Stimulated activated naive CD8-positive, alpha-beta T cell treated with anti-CD3 and anti-CD28 coated beads, Interleukin-15, Interleukin-2, amounts not matched to agents 100 ng/mL and 50 ng/mL, for 24 hours (primary cell): ENCODE results near the gene SNTB2.
"Not testable (repeated sequence)": the region's sequence is repeated elsewhere in the genome, so short reads cannot be mapped to it uniquely, and the experiment has no call there.

ENCODE experiments used
- H3K27ac Mint-ChIP-seq: one replicate; pipeline ENCODE4 v1.8.0; 2021; ENCODE audit warnings: mild to moderate bottlenecking, mixed read lengths
- H3K27me3 Mint-ChIP-seq: one replicate; pipeline ENCODE4 v1.8.0; 2021; ENCODE audit warnings: mixed read lengths
- H3K36me3 Mint-ChIP-seq: one replicate; pipeline ENCODE4 v1.8.0; 2021; ENCODE audit warnings: low read depth, mixed read lengths
- H3K4me1 Mint-ChIP-seq: one replicate; pipeline ENCODE4 v1.8.0; 2021; ENCODE audit warnings: low read depth, mixed read lengths
- H3K4me3 Mint-ChIP-seq: one replicate; pipeline ENCODE4 v1.8.0; 2021; ENCODE audit warnings: mild to moderate bottlenecking, mixed read lengths
- H3K9me3 Mint-ChIP-seq: one replicate; pipeline ENCODE4 v1.8.0; 2021; ENCODE audit warnings: mixed read lengths

SNTB2 gene

DNA sequence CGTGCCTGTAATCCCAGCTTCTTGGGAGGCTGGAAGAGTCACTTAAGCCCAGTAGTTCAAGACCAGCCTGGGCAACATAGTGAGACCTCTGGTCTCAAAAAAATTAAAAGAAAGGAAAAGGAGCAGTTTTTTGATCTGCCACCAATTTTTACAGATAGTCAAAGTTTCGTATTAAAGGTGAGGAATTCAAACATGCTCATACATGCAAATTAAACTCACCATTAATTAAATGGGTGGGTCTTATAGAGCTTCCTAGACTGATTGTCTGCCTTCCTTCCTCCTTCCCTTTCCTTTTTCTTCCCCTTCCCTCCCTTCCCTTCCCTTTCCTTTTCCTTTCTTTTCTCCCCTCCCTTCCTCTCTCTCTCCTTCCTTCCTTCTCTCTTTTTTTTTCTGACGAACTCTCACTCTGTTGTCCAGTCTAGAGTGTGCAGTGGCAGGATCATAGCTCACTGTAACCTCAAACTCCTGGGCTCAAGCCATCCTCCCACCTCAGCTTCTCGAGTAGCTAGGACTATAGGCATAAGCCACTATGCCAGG, 87.8 kb downstream of the SNTB2 start:
- Mint-ChIP-seq H3K27ac (no peak overlapping the region), H3K4me1 (no peaks in the 10 kb centered on the region), H3K4me3 (no peak overlapping the region), H3K9me3 (no peaks in the 10 kb centered on the region), H3K36me3 (peaks cover 23% of the 10 kb centered on the region), H3K27me3 (no peaks in the 10 kb centered on the region)

DNA sequence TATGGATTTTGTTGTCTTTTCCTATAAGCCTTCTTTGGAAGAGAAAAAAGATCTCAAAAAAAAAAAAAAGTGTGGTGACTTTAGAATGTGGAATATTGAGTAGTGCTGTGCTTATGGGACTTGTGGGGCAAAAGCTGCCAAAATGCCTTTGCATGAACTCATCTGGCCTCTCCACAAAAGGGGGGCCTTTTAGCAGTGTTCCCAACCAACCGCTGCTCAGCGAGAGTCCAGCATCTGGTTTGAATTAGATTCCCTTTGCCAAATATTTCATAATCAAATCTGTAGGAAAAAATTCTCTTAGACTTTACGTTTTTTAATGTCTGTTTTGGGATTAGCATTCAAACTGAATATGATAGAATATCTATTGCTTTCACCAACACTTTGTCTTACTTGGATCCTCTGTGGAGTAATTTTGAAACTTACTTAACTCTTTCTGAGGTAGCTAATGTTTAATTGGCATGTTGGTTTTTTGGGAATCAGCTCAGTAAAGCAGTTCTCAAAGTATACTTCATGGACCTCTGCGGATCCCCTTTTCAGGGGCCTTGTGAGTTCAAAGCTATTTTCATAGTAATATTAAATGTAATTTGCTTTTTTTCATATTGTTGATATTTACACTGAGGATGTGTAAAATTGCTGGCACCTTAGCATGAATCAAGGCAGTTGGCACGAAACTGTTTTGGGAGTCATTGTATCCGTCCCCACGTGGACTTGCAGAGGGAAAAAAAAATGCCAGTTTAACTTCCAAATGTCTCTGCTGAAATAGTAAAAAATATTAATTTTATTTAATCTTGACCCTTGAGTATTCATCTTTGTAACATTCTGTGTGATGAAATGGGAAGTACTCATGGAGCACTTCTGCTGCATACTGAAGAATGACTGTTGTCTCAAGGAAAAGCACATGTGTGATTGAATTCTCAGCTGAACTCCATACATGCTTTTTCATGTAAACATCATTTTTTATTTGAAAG, 89.5 kb downstream of the SNTB2 start:
- H3K27ac Mint-ChIP-seq: no peak overlapping the region
- H3K36me3 Mint-ChIP-seq: peaks cover 14% of the 10 kb centered on the region
- H3K4me1 Mint-ChIP-seq: no peaks in the 10 kb centered on the region
- H3K27me3 Mint-ChIP-seq: no peaks in the 10 kb centered on the region
- H3K9me3 Mint-ChIP-seq: no peaks in the 10 kb centered on the region
- H3K4me3 Mint-ChIP-seq: no peak overlapping the region

DNA sequence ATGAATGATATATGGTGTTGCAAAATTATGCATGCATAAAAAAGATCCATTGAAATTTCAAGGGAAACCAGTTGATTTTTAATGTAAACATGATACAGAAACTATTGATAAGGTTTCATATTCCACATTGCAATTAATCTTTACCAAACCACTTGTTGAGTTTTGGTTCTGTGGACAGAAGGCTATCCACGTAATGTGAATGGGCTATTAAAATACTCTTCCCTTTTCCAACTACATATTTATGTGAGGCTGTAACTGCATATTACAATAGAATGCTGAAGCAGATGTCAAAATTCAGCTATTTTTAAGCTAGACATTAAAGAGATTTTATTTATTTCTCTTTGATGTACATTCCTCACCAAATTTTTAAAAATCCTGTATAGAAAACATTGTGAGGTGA, 90.4 kb downstream of the SNTB2 start:
- Mint-ChIP-seq H3K36me3 (peaks cover 8% of the 10 kb centered on the region), H3K4me3 (no peak overlapping the region), H3K9me3 (no peaks in the 10 kb centered on the region), H3K27ac (no peak overlapping the region), H3K4me1 (no peaks in the 10 kb centered on the region), H3K27me3 (no peaks in the 10 kb centered on the region)

DNA sequence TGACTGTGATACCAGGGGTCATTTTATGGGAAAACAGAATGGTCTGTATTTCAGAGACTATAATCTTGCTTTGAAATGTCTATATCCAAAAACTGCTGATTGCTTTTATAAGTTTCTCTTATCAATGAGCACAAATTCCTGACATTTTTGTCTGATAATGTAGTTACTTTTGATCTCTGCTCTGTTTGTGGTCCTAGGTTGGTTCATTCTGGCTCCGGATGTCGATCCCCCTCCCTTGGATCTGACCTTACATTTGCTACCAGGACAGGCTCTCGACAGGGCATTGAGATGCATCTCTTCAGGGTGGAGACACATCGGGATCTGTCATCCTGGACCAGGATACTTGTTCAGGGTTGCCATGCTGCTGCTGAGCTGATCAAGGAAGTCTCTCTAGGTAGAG, 96.9 kb downstream of the SNTB2 start:
- Mint-ChIP-seq H3K4me3 (no peak overlapping the region), H3K27ac (no peak overlapping the region), H3K9me3 (no peaks in the 10 kb centered on the region), H3K4me1 (no peaks in the 10 kb centered on the region), H3K27me3 (no peaks in the 10 kb centered on the region), H3K36me3 (peaks cover 4% of the 10 kb centered on the region)

DNA sequence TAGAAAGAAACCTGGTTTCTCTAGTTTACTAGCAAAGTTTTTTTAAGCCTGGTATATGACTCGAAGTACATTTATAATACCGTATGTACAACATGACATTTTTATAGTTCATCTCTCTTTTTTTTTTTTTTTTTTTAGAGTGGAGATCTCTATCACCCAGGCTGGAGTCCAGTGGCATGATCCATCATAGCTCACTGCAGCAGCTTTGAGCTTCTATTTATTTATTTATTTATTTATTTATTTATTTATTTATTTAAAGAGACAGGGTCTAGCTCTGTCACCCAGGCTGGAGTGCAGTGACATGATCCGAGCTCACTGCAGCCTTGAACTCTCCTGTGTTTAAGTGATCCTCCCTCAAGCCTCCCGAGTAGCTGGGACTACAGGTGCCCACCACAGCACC, 98.3 kb downstream of the SNTB2 start:
- Mint-ChIP-seq H3K4me1 (no peaks in the 10 kb centered on the region), H3K27ac (no peak overlapping the region), H3K4me3 (no peak overlapping the region), H3K27me3 (no peaks in the 10 kb centered on the region), H3K9me3 (no peaks in the 10 kb centered on the region), H3K36me3 (no peaks in the 10 kb centered on the region)

DNA sequence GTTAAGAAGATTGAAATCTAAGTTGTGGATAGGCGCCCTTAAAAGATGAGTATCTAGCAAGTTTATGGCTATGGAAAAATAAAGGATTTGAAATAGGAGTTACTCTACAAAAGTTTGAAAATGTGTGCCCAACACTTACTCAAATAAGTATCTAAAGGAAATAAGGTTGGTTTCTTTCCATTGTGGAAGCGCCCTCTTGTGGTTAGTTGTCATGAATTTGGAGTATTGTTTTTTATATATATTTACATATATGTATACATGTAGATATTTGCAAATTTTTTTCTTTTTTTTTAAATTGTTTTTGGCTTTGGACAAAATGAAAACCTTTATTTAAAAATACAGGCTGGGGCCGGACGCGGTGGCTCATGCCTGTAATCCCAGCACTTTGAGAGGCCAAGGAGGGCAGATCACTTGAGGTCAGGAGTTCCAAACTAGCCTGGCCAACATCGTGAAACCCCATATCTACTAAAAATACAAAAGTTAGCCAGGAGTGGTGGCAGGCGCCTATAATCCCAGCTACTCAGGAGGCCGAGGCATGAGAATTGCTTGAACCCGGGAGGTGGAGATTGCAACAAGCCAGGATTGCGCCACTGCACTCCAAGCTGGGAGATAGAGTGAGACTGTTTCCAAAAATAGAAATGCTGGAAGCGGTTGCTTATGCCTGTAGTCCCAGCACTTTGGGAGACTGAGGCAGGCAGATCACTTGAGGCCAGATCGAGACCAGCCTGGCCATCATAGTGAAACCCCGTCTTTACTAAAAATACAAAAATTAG, 100.2 kb downstream of the SNTB2 start:
- Mint-ChIP-seq H3K27ac (no peak overlapping the region), H3K4me3 (no peak overlapping the region), H3K27me3 (no peaks in the 10 kb centered on the region), H3K9me3 (no peaks in the 10 kb centered on the region), H3K4me1 (no peaks in the 10 kb centered on the region), H3K36me3 (no peaks in the 10 kb centered on the region)

DNA sequence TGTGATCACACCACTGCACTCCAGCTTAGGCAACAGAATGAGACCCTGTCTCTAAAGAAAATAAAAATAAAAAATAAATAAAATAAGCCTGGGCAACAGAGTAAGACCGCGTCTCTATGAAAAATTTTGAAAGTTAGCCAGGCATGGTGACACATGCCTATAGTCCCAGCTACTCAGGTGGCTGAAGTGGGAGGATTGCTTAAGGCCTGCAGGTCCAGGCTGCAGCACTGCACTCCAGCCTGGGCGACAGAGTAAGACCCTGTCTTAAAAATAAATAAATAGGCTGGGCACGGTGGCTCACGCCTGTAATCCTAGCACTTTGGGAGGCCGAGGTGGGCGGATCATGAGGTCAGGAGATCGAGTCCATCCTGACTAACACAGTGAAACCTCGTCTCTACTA, 104.7 kb downstream of the SNTB2 start:
- not testable (repeated sequence) for H3K4me3 Mint-ChIP-seq, H3K27ac Mint-ChIP-seq, H3K27me3 Mint-ChIP-seq, H3K4me1 Mint-ChIP-seq, H3K36me3 Mint-ChIP-seq, H3K9me3 Mint-ChIP-seq

DNA sequence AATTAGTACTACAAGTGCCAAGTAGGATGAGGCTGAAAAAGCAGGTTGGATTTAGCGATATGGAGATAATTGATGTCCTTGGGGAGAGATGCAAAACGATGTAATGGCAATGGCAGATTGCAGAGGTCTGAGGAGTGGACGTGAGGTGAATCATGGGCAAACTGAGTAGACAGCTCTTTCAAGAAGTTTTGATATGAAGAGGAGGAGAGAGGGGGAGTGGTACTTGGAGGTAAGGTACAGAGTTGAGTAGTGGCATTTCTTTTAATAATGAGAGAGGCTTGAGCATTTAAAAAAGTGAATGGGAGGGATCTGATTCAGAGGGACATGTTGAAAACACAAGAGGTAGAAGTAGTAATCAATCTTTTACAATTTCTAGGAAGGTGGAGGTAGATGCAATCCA, 106.4 kb downstream of the SNTB2 start:
- Mint-ChIP-seq H3K9me3 (no peaks in the 10 kb centered on the region), H3K4me1 (peaks cover 6% of the 10 kb centered on the region), H3K27me3 (no peaks in the 10 kb centered on the region), H3K36me3 (no peaks in the 10 kb centered on the region), H3K27ac (peak overlapping the region; percentile 75), H3K4me3 (no peak overlapping the region)

DNA sequence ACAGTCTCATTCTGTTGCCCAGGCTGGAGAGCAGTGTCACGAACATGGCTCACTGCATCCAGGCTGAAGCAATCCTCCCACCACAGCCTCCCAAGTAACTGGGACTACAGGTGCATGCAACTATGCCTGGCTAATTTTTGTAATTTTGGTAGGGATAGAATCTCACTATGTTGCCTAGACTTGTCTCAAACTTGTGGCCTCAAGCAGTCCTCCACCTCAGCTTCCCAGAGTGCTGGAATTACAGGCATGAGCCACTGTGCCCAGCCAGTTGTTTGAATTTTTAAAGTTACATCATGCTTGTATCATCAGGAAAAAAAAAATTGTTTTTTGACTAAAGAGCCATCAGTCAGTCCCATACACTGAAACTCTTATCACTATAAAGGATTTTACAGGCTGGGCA, 107.1 kb downstream of the SNTB2 start:
- peaks cover 6% of the 10 kb centered on the region for H3K4me1 Mint-ChIP-seq
- H3K9me3 Mint-ChIP-seq: no peaks in the 10 kb centered on the region
- H3K27me3 Mint-ChIP-seq: no peaks in the 10 kb centered on the region
- H3K36me3 Mint-ChIP-seq: no peaks in the 10 kb centered on the region
- no peak overlapping the region for H3K27ac Mint-ChIP-seq
- no peak overlapping the region for H3K4me3 Mint-ChIP-seq

DNA sequence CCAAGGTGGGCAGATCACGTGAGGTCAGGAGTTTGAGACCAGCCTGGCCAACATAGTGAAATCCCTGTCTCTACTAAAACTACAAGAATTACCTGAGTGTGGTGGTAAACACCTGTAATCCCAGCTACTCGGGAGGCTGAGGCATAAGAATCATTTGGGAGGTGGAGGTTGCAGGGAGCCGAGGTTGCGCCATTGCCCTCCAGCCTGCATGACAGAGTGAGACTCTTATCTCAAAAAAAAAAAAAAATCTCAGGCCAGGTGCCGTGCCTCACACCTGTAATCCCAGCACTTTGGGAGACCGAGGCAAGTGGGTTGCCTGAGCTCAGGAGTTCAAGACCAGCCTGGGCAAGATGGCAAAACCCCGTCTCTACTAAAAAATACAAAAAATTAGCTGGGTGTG, 109.8 kb downstream of the SNTB2 start:
- H3K4me1 Mint-ChIP-seq, H3K27me3 Mint-ChIP-seq, H3K27ac Mint-ChIP-seq, H3K9me3 Mint-ChIP-seq, H3K4me3 Mint-ChIP-seq: not testable (repeated sequence)
- H3K36me3 Mint-ChIP-seq: peaks cover 10% of the 10 kb centered on the region

DNA sequence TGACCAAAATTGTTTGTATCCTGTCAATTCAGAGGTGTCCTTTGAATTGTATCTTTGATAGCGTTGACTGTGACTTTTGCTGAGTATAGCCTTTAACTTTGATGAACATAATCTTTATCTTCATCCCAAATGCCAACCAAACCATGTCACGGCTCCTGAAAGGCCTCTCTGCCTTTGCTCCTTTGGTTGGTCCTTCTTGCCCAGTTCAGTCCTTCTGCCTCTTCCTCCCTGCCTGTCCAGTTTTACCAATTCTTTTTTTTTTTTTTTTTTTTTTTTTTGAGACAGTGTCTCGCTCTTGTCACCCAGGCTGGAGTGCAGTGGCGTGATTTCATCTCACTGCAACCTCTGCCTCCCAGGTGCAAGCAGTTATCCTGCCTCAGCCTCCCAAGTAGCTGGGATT, 111.3 kb downstream of the SNTB2 start:
- Mint-ChIP-seq H3K27me3 (no peaks in the 10 kb centered on the region), H3K4me1 (peaks cover 4% of the 10 kb centered on the region), H3K9me3 (no peaks in the 10 kb centered on the region), H3K4me3 (no peak overlapping the region), H3K27ac (no peak overlapping the region), H3K36me3 (peaks cover 10% of the 10 kb centered on the region)

DNA sequence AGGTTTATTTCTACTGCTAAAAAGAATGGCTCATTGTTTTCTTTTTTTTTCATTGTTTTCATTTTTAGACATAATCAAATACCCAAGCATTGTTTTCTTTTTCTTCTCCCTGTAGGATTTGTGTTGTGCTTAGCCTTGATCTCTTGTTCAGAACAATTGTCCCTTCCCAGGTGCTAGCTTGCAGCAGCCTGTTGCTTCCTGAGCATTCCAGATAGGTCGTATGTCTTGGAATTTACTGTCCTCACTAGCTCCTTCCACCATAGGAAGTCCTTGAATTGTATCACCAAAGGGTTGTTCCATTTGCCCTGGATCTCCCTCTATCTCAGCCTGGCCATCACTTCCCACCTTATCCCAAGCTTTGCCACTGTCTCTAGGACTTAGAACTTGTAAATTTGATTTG, 114.2 kb downstream of the SNTB2 start:
- H3K27ac Mint-ChIP-seq: no peak overlapping the region
- no peaks in the 10 kb centered on the region for H3K4me1 Mint-ChIP-seq

DNA sequence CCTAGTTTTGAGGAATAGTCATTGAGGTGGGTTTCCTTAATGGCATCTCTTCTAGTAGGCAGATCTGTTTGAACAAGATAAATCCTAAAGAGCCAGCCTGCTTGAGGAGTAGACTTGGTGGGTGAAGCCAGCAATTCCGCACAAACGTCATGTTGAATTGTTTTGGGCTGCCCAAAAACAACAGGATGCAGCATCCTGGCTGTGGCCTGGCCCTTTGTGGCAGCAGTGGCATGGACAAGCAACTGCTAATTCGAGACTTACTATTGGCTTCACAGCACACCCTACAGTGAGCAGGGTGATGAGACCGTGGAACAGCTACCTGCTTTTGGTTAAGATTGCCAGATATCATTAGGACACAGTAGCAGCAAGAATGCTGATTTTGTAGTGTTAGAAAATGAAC, 114.9 kb downstream of the SNTB2 start:
- no peaks in the 10 kb centered on the region for H3K9me3 Mint-ChIP-seq
- H3K4me3 Mint-ChIP-seq: no peak overlapping the region
- H3K27ac Mint-ChIP-seq: no peak overlapping the region
- H3K36me3 Mint-ChIP-seq: peaks cover 10% of the 10 kb centered on the region
- no peaks in the 10 kb centered on the region for H3K4me1 Mint-ChIP-seq
- no peaks in the 10 kb centered on the region for H3K27me3 Mint-ChIP-seq

More for the DNA sequence above, 114.2 kb downstream of the SNTB2 start:
- Mint-ChIP-seq H3K27me3 (no peaks in the 10 kb centered on the region), H3K36me3 (peaks cover 10% of the 10 kb centered on the region), H3K4me3 (no peak overlapping the region), H3K9me3 (no peaks in the 10 kb centered on the region)

DNA sequence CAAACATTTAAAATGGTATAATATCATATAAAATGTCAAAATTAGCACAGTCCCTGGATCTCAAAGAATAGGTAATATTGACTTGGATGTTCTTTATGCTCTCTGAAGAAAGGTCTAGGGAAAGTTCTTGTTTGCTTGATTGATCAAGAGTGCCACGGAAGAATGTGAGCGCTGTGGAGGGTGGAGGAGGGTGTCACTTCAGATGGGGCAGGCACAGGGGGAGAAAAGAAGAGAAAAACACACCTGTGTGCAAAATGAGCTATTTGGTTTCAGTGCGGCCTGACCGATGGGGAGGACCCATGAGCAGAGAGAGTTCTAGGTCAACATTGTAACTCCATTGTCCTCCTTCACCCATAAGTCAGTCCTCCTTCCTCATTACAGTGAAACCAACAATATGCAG, 115.3 kb downstream of the SNTB2 start:
- Mint-ChIP-seq H3K36me3 (peaks cover 10% of the 10 kb centered on the region), H3K4me3 (no peak overlapping the region), H3K27ac (no peak overlapping the region), H3K9me3 (no peaks in the 10 kb centered on the region), H3K4me1 (no peaks in the 10 kb centered on the region), H3K27me3 (no peaks in the 10 kb centered on the region)

DNA sequence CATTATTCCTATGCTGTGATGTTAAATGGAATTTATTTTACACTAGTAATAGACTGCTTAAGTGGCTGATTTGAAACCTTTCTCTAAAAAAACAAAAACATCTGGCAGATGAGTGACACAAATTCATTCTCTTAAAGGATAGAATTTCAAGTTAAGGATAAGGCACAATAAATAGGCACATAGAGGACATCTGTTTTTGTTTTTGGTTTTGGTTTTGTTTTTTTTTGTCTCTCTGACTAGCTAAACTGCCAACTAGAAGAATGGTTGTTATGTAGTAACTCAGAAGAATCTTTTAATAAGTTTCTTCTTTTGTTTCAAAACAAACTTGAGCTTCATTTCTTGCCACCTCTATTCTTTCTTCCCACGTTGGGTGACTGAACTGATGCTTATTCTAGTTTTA, 119.1 kb downstream of the SNTB2 start:
- Mint-ChIP-seq H3K4me3 (no peak overlapping the region), H3K4me1 (peaks cover 6% of the 10 kb centered on the region), H3K36me3 (peaks cover 5% of the 10 kb centered on the region), H3K27me3 (no peaks in the 10 kb centered on the region), H3K27ac (no peak overlapping the region), H3K9me3 (no peaks in the 10 kb centered on the region)
